GM19043 (cell line): Measurements from ENCODE around the gene ZNF793.
A peak's percentile ranks its signal among the peaks of the same experiment; 100 is the strongest.

Source experiments
- ATAC-seq: cut with Tn5 transposase; IDR thresholded peaks from one replicate; pipeline ENCODE4 v1.9.1; 2021; ENCODE audit warnings: low read depth; ENCODE audit not compliant: unreplicated experiment

ZNF793 gene

DNA sequence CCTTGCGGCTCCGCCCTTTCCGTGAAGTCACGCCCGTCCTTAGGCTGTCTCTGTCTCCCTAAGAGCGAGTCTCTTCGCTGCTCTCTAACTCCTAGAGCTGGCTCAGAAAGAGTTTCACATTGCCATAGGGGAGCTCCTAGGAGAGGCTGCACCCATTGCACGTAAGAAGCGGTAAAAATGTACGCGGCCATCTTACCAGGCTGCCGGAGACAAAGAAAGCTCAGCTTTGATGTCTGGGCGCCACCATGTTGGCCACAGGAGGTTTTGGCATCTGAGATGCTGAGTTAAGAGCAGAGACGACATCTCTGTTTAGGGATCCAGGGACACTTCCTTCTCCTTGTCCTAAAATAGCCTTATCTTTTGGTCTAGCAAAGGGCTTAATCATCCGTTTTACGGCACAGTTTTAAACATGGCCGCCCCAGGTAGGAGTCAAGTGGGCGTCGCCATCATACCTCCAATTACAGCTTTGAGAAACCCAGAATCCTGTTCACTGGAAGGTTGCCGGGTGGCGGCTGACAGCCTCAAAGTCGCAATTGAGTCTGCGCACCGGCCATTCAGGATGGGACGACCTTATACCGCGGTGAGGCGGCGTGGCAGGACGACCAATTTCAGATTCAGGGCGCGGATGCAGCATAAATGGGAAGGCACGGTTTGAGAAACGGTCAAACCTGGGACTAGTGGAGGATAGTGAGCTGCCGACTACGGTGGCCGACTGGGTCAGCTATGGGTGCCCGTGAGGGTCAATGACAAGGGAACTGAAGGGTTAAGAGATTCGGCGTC is at the start of gene ZNF793:
ZNF793 (plus strand) TSS at position 553 of the 780 bp plus-strand sequence. CDS start 16,501 bp downstream, outside the sequence.
- no peak for ATAC-seq

DNA sequence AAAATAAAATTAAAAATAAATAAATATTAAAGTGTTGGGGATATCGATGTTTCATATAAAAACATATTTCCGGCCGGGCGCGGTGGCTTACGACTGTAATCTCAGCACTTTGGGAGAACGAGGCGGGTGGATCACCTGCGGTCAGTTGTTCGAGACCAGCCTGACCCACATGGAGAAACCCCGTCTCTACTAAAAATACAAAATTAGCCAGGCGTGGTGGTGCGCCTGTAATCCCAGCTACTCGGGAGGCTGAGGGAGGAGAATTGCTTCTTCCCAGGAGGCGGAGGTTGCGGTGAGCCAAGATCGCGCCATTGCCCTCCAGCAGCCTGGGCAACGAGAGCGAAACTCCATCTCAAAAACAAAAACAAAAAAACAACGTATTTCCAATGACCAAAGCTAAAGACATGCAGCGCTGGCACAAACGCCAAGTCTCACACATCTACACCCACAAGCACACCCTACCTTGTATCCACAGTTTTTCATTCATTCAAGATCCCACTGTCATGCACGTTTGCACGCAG is 40.4 kb upstream of the ZNF793 start:
- no peak for ATAC-seq

DNA sequence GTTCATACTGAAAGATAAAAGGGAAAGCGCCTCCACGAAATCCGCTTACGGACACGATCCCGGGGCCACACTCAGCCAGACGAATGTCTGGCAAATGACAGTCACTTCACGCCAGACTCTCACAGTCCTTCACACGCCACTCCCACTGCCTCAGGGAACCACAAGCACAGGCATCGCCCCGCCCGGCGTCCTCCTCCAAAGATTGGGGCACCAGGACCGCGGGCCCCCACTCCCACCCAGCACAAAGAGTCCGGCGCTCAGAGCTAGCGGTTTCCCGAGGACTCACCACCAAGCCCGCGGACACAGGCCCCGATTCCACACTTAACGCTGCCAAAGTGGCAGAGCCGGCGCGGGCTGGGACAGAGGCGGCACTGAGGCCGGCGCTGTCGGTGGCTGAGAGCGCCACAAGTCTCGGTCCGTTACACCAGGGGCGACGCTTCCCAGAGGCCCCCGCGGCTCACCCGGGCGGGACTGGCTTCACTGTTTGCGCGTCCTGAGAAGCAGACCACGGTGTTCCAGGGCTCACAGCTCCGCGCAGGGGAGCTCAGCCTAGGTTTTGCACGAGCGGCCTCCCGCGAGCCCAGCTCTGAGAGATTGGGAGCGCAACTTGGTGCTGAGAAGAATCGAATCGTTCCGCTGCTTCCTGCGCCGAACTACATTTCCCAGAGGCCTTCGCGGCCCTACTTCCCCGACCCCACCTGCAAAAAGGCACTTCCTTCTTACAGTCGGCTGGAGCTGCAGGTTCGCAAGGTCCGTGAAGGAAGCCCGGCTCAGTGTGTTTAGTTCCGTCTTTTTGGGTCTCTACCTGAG is 39.7 kb upstream of the ZNF793 start, which contains the start of gene ZNF569:
ZNF569 (minus strand) TSS at position 647 of the 810 bp plus-strand sequence. CDS start 22,523 bp downstream, outside the sequence.
- ATAC-seq = peak; percentile 46

DNA sequence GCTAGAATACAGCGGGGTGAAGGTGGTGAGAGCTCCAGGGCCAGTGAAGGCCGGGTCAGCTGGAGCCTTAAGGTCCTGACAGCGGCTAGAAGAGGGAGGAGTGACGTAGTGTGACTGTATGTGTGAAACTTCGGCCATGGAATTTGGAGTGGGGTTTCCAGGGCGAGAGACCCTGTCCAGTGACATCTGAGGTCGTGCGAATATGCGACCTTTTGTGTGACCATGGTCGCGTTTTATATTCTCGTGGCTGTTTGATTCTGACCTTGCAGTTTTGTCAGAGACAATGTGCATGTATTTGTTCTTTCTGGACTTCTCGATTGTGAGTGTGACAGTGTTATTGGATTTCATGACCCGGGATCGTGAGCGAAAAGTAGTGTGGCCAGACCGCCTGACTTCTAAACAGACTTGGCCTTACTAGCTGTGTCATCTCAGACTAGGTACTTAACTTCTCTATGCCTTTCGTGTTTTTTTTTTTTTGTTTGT is 39.1 kb upstream of the ZNF793 start:
- no peak for ATAC-seq

DNA sequence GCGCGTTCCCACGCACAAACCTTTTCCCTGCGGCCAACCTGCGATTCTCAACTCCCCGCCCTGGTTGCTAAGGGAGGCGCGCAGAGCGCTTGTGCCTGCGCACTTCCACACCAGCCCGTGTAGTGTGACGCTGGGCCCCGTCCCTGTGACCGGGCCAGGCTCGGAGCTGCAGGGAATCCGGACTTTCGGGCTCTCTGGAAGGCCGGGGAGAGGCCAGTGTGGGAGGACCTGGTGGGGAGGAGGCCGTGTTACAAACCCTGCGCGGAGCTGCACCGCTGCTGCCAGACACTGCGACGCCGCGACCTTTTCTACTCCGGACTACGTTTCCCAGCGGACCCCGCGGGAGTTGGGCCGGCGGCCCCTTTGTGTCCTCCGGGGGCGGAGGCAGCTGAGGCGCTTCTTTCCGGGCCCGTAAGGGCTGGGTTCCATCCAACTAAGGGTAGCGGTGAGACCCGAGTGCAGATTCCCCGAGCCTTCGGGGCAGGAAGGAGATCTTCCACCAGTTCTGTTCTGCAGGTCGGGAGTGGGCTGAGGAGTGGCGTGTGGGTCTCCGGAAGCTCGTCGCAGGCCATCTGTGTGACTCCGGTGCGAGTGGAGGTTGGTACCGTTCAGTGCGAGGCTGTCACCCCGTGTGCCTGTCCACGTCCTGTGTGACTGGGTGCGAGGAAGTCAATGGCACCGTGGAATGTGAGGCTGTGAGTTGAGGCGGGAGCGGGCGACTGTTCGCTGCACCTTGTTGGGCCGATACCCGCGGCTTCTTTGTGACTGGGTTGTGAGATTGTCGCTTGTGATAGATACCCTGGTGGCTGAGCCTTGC is 37.6 kb upstream of the ZNF793 start, which contains the start of gene ZNF570:
ZNF570 (plus strand) TSS at position 396 of the 817 bp plus-strand sequence. CDS start 999 bp downstream, outside the sequence.
- peak; percentile 61 for ATAC-seq

DNA sequence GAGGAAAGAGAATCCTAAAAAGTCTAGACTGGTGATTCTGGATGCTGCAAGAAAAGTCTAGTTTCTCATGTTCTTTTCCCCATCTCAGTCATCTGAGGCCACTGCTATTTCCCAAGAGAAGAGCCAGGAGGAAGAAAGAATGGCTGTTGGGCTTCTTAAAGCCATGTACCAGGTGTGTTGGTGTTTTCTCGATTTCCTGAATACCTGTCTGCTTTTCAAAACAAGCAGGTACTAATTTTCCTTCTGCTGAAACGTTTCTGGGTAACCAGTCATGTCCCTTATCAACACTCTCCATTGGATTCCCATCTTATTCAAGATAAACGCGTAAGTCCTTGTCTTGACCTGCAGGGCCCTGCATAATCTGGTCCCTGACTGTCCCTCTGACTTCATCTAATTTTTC is 36.5 kb upstream of the ZNF793 start:
- ATAC-seq = no peak

DNA sequence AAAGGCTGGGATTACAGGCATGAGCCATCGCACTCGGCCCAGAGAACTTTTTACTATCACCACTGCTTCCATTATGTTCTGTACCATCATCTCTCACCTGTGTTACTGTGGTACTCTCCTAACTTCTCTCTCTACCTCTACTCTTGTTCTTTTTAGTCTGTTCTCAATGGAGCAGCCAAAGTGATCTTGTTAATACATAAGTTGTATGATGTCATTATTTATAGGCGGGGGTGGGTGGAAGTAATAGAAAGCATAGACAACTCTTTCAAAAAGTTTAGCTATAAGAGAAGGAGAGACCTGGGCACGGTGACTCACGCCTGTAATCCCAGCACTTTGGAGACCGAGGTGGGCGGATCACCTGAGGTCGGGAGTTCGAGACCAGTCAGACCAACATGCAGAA is 34.6 kb upstream of the ZNF793 start:
- no peak for ATAC-seq

DNA sequence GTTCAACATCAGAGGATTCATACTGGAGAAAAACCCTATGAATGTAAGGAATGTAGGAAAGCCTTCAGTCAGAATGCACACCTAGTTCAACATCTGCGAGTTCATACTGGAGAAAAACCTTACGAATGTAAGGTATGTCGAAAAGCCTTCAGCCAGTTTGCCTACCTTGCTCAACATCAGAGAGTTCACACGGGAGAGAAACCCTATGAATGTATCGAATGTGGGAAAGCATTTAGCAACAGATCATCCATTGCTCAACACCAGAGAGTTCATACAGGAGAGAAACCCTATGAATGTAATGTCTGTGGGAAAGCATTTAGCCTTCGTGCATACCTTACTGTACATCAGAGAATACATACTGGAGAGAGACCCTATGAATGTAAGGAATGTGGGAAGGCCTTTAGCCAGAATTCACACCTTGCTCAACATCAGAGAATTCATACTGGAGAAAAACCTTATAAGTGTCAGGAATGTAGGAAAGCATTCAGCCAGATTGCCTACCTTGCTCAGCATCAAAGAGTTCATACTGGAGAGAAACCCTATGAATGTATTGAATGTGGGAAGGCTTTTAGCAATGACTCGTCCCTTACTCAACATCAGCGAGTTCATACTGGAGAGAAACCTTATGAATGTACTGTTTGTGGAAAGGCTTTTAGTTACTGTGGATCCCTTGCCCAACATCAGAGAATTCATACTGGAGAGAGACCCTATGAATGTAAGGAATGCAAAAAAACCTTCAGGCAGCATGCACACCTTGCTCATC is 22.2 kb upstream of the ZNF793 start:
- ATAC-seq = no peak

DNA sequence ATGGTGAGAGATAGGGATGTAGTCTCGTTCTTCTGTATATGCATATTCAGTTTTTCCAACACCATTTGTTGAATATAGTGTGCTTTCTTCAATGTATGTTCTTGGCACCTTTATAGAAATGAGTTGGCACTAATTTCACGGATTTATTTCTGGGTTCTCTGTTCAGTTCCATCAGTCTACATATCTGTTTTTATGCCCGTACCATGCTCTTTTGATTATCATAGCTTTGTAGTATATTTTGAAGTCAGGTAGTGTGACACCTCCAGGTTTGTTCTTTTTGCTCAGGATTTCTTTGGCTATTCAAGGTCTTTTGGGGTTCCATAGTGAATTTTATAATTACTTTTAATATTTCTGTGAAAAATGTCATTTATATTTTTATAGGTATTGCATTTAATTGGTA is 14.5 kb upstream of the ZNF793 start:
- no peak for ATAC-seq

DNA sequence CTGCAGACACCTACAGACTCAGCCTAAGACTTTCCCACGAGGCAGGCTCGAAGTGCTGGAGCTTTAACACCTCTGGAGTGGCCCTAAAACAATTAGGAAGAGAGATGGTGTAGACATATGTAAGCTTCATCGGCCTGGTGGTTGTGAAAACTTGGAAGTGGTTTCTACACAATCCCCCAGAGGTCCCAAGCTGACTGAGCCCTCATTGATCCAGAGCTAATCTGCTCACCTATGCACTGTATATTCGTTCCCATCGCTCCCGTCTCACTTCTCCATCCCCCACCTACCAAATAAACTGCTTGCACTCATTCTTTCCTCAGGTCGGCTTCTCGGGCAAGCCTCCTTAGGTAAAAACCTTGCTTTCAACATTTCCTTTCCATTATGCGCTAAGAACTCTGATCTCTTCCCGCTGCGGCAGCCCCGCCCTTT is 767 bp upstream of the ZNF793 start:
- ATAC-seq = no peak

DNA sequence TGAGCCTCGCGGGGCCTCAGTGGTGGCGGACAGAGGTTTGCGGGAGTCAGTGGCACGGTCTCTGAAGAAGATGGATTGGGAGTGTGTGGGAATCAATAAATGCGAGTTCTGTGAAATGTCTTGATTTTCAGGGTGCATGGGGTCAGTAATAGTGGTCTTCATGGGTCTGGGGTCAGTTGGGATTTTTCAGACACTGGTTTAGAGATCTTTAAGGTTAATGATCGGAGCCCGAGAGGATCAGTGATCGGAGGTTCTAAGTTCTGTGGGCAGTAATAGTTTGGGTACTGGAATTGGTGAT is 377 bp downstream of the ZNF793 start:
- ATAC-seq = no peak

DNA sequence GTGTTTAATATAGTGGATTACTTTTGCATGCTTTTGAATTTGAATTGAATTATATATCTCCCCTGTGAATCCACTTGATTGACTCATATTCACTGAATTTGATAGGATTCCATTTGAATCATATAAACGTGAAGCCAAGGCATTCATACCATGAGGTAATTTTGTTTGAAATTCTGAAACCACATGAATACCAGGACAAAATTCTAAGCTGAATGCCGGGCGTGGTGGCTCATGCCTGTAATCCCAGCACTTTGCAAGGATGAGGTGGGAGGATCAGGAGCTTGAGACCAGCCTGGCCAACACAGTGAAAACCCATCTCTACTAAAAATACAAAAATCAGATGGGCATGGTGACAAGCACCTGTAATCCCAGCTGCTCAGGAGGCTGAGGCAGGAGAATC is 4.4 kb downstream of the ZNF793 start:
- ATAC-seq = no peak

DNA sequence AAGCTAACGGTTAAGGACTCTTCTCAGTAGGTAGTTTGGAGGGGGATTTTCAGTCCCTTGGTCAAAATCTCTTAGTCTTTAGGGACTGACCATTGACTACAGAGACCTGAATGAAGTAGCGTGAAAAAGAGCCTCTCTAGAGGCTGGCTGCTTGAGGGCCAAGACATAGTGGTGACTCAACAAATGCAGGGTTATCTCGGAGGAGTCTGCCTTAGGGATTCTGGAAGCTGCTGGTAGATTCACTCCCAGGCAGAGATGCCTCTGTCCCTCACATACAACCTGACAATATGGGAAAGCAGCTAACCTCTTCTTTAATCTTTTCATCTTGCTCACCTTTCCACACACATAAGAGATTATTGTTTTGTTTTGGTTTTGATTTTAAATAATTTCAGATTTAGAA is 5.1 kb downstream of the ZNF793 start:
- no peak for ATAC-seq

DNA sequence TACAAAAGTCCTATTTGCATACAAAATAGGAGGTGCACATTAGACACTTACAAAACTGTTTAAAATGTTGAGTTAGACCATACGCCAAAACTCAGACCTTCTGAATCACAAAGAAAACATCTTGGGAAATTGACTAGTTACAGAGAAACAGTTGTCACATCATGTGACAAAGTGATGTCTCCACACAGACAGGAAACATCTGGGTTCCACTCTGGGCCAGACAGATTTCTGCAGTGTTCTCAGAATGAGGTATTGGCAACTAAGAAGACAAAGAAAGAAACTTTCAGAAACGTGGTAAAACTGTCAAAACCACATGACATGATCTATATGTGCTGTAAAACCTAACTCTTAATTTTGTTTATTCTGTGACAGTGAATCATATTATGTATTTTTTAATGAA is 6.7 kb downstream of the ZNF793 start:
- no peak for ATAC-seq

DNA sequence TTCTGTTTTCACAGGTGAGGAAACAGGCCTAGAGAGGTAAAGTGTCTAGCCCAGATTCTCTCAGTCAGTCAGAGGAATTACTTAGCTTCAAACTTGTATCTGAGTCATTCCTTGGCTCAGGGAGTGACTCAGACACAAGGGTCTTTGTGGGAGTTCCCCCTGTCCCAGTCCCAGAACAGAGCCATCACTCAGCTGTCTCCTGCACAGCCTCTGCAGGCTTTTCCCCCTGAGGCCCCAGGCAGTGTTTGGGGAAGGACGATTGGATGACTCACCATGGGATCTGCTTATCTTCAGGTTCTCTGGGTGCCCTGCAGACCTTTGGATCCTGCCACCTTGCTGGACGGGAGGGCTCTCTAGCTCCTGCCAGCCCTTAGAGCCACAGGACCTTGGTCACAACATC is 13.2 kb downstream of the ZNF793 start:
- no peak for ATAC-seq

DNA sequence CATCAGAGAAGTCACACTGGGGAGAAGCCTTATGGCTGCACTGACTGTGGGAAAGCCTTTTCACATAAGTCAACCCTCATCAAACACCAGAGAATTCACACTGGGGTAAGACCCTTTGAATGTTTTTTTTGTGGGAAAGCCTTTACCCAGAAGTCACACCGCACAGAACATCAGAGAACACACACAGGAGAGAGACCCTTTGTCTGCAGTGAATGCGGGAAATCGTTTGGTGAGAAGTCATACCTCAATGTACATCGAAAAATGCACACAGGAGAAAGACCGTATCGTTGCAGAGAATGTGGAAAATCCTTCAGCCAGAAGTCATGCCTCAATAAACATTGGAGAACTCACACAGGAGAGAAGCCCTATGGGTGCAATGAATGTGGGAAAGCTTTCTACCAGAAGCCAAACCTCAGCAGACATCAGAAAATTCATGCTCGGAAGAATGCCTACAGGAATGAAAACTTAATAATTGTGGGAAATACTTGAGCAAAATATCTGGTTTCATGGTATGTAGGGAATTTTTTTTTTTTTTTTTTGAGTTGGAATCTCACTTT is 30.7 kb downstream of the ZNF793 start:
- no peak for ATAC-seq

DNA sequence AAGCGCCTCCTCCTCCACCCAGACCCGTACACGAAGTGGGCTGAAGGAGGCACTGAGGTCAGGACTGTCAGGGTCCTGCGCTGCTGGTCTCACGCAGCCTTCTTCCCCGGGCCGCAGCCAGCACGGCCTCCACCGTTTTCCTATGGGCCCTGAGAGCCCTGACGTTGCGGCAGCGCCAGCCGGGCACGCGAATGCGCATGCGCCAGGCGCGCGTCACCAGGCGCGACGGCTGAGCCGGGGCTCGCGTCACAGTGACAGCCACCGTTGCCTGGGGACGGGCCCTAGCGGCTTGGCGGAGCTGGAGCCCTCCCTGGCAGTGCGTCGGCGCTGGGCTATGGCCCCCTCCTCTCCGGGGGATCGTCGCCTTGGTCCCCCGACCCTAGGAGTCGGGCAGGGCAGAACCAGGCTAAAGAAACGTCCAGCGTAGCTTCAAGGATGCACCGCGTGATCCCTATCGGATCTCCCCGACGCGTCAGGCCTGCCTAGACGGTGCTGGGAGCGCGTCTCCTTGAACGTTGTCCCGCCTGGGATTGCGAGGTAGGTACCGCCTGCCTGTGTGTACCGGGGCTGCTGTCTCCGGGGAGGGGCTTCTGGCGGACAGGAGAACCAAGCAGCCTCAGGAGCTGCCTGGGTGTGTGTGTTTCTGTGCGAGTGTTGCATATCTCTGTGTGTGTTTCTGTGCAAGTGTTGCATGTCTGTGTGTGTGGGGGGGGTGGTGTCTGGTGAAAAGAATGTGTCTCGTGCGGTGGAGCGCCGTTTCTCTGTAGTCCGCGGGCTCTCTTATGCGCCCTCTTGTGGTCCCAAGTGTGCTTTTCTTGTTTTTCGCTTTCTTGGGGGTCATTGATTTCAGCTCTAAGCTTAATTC is 44.6 kb downstream of the ZNF793 start:
- no peak for ATAC-seq

DNA sequence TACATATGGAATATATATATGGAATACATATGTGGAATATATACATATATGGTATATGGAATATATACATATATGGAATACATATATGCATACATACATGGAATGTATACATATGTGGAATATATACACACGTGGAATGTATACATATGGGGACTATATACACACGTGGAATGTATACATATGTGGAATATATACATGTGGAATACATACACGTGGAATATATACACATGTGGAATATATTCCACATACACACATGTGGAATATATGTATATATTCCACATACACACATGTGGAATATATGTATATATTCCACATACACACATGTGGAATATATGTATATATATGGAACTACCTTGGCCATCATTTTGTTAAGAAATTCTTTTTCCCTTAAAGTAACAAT is 56.8 kb downstream of the ZNF793 start:
- no peak for ATAC-seq
